K562 (cell line): ENCODE results near the gene ACBD3. TPM values are rescaled to one million over a fixed set of nuclear protein-coding genes. Genes with fewer than 3 reads are reported as not detected.

Experiments used
- CTCFL ChIP-seq: IDR thresholded peaks from 2 replicates; pipeline ENCODE4 v1.6.1; 2011; ENCODE audit warnings: borderline replicate concordance, low read depth, mild to moderate bottlenecking, moderate library complexity, low read length; ENCODE audit not compliant: insufficient read depth, poor library complexity, severe bottlenecking
- MBD1 ChIP-seq: fragments of 250-450 bp; sonication (Bioruptor Pico); IDR thresholded peaks from 2 replicates; pipeline ENCODE4 v1.8.0; 2022; ENCODE audit warnings: inconsistent platforms
- MNT ChIP-seq, 2 experiments: fragments of 450-650 bp; conservative IDR thresholded peaks; 2 replicates each; pipeline ENCODE4 v1.6.1; 2017; ENCODE audit warnings: mild to moderate bottlenecking in 2 of 2, moderate library complexity in 2 of 2
- NFATC3 ChIP-seq: fragments of 450-650 bp; IDR thresholded peaks from 2 replicates; pipeline ENCODE4 v1.6.1; 2017; ENCODE audit warnings: mild to moderate bottlenecking
- PURB ChIP-seq: sonication (generic); formaldehyde crosslinking; IDR thresholded peaks from 2 replicates; pipeline ENCODE4 v1.9.0; 2021; ENCODE audit warnings: low read depth, mild to moderate bottlenecking, missing genetic modification reagents
- RAD21 ChIP-seq, 2 experiments: fragments of 250-450 bp in 1 of 2; fragments of 450-650 bp in 1 of 2; sonication (Bioruptor Pico) in 1 of 2; formaldehyde crosslinking in 1 of 2; IDR thresholded peaks in 1 of 2; conservative IDR thresholded peaks in 1 of 2; 2 replicates each; pipeline versions ENCODE4 v1.4.0 to v1.8.0; 2020 to 2022; ENCODE audit warnings: mild to moderate bottlenecking in 2 of 2, moderate library complexity in 1 of 2
- RREB1 ChIP-seq: fragments of 250-450 bp; sonication (Bioruptor Pico); IDR thresholded peaks from 2 replicates; pipeline ENCODE4 v1.4.0; 2020
- SMC3 ChIP-seq: conservative IDR thresholded peaks from 2 replicates; pipeline ENCODE4 v1.6.1; 2011; ENCODE audit warnings: low read depth, low read length, improper control_type of control experiment; ENCODE audit not compliant: insufficient read depth
- THAP12 ChIP-seq: fragments of 250-450 bp; sonication (Bioruptor Pico); IDR thresholded peaks from 2 replicates; pipeline ENCODE4 v1.9.0; 2021; ENCODE audit warnings: mild to moderate bottlenecking, inconsistent platforms
- ZNF232 ChIP-seq: sonication (generic); formaldehyde crosslinking; IDR thresholded peaks from 2 replicates; pipeline ENCODE4 v1.8.0; 2022; ENCODE audit warnings: mild to moderate bottlenecking, missing genetic modification reagents
- ZNF431 ChIP-seq: sonication (generic); formaldehyde crosslinking; IDR thresholded peaks from 2 replicates; pipeline ENCODE4 v1.8.0; 2022; ENCODE audit warnings: mild to moderate bottlenecking, missing genetic modification reagents
- polyA plus RNA-seq, 8 experiments: library from polyadenylated mRNA; depleted of rRNA in 4 of 8; stranded (reverse) in 5 of 8; unstranded in 3 of 8; fragments of >200 nt; fragmentation: Nextera tagmentation in 2 of 8; fragmentation: Illumina TruSeq in 1 of 8; extraction: Ambion mirVana in 2 of 8; extraction: Trizol in 1 of 8; gene quantifications; 2 replicates each; pipeline versions ENCODE4 v1.2.1 to v1.2.3, GENCODE V29; 2011 to 2014; ENCODE audit warnings: inconsistent platforms in 1 of 8, missing spikeins in 1 of 8
- total RNA-seq, 7 experiments: library from RNA; depleted of rRNA in 6 of 7; stranded (reverse); fragments of >200 nt in 6 of 7; fragmentation: Illumina TruSeq in 2 of 7; extraction: Trizol in 2 of 7; gene quantifications; 2 replicates each; pipeline versions ENCODE4 v1.2.1 to v1.2.3, GENCODE V29; 2011 to 2021; ENCODE audit warnings: low replicate concordance in 1 of 7

ACBD3 gene
- total and polyA plus RNA-seq, 9 of the 15 experiments (the other 6 are each of a cell fraction or from before 2014, with no cell fraction given): 11.1 to 36.7 (median 26.9) TPM

GRCh38 chr1:226111098-226111882 lies 75.3 kb downstream of the ACBD3 start (continued):
- TF ChIP-seq RREB1 (CRISPR knock-in tag) (no peak), PURB (CRISPR knock-in tag) (no peak), CTCFL (no peak), ZNF431 (no peak), NFATC3 (peak; percentile 95), MBD1 (no peak), RAD21 (CRISPR knock-in tag; conservative IDR thresholded peaks at IDR 0.05 in 1 of 2, IDR thresholded peaks at IDR 0.05 in 1 of 2) (no peak), ZNF232 (CRISPR knock-in tag) (no peak), THAP12 (CRISPR knock-in tag) (no peak), MNT (conservative IDR thresholded peaks at IDR 0.05) (no peak; a peak in 1 of 4 replicates), SMC3 (no peak)
